Spleen (tissue), 11 donors: ENCODE measurements around the gene MUC4. TPM values are rescaled to one million over a fixed set of nuclear protein-coding genes. Genes with fewer than 3 reads are reported as not detected.

ENCODE experiments used
- DNase-seq: peaks from one replicate; pipeline ENCODE4 v3.0.0-alpha.2; 2020
- H3K27ac ChIP-seq, 8 donors: fragments of 200-600 bp; sonication (generic) in 7 of 8; 1 replicate in 4 of 8; 2 replicates in 4 of 8; pipeline versions ENCODE4 v1.5.0 to v1.8.0; 2016 to 2021; ENCODE audit warnings: inconsistent platforms in 4 of 8, mild to moderate bottlenecking in 4 of 8, moderate library complexity in 1 of 8
- H3K27me3 ChIP-seq, 7 donors: fragments of 200-600 bp; sonication (generic) in 6 of 7; replicated peaks in 1 of 7; 1 replicate in 4 of 7; 2 replicates in 3 of 7; pipeline versions ENCODE4 v1.5.0 to v1.8.0; 2016 to 2021; ENCODE audit warnings: inconsistent platforms in 3 of 7, mild to moderate bottlenecking in 1 of 7
- H3K36me3 ChIP-seq, 6 donors: fragments of 200-600 bp; sonication (generic) in 5 of 6; 1 replicate in 4 of 6; 2 replicates in 2 of 6; pipeline versions ENCODE4 v1.5.0 to v1.8.0; 2016 to 2021; ENCODE audit warnings: inconsistent platforms in 2 of 6
- H3K4me1 ChIP-seq, 6 donors: fragments of 200-600 bp; sonication (generic) in 5 of 6; 1 replicate in 3 of 6; 2 replicates in 3 of 6; pipeline versions ENCODE4 v1.5.0 to v1.8.0; 2016 to 2021; ENCODE audit warnings: inconsistent platforms in 3 of 6
- H3K4me3 ChIP-seq, 8 donors: fragments of 200-600 bp; sonication (generic) in 7 of 8; 1 replicate in 4 of 8; 2 replicates in 4 of 8; pipeline versions ENCODE4 v1.5.0 to v1.8.0; 2016 to 2021; ENCODE audit warnings: inconsistent platforms in 4 of 8, mild to moderate bottlenecking in 4 of 8, moderate library complexity in 2 of 8
- H3K9me3 ChIP-seq, 8 donors: fragments of 200-600 bp; sonication (generic) in 7 of 8; 1 replicate in 4 of 8; 2 replicates in 4 of 8; pipeline versions ENCODE4 v1.5.0 to v1.8.0; 2016 to 2021; ENCODE audit warnings: inconsistent platforms in 4 of 8
- CTCF ChIP-seq, 11 experiments: fragments of 200-600 bp in 7 of 11; fragments of 450-650 bp in 4 of 11; sonication (generic) in 4 of 11; IDR thresholded peaks in 8 of 11; conservative IDR thresholded peaks in 3 of 11; 1 replicate in 7 of 11; 2 replicates in 4 of 11; pipeline versions ENCODE4 v1.4.0 to v1.8.0; 2016 to 2021; ENCODE audit warnings: antibody characterized with exemption in 11 of 11, inconsistent platforms in 4 of 11, mild to moderate bottlenecking in 1 of 11
- POLR2A ChIP-seq, 3 donors: fragments of 450-650 bp; IDR thresholded peaks; one replicate each; pipeline ENCODE4 v1.5.1; 2017; ENCODE audit warnings: antibody characterized with exemption in 3 of 3, mild to moderate bottlenecking in 1 of 3
- POLR2AphosphoS5 ChIP-seq, 3 donors: sonication (generic); formaldehyde crosslinking; IDR thresholded peaks; one replicate each; pipeline ENCODE4 v1.5.1; 2017; ENCODE audit warnings: antibody characterized with exemption in 3 of 3
- WGBS, 5 donors: extraction: QIAGEN DNeasy Blood & Tissue Kit in 3 of 5; methylation state at CpG; one replicate each; pipeline versions ENCODE4 v1.1.5 to v1.1.7; 2013 to 2018; 5-methylcytosine and 5-hydroxymethylcytosine counted together
- intact Hi-C: fragments of 100-400 bp; cut with DNase I; formaldehyde crosslinking; loops from one replicate; pipeline ENCODE4 v1.15.0; 2023; ENCODE audit warnings: low total_unique reads
- polyA plus RNA-seq, 3 donors: library from polyadenylated mRNA; stranded (reverse); fragments of 200-250 nt; gene quantifications; one replicate each; pipeline ENCODE4 v1.2.1, GENCODE V29; 2013
- total RNA-seq, 7 donors: library from RNA; depleted of rRNA in 3 of 7; stranded (reverse); fragments of >200 nt in 3 of 7; fragmentation: NEBNext Ultra II Directional in 4 of 7; extraction: Animal tissue kit (Norgen Biotek cat#: 25700) in 4 of 7; gene quantifications; one replicate each; pipeline versions ENCODE4 v1.1.0 to v1.2.1, GENCODE V29; 2016 to 2021
- donor health status: healthy with polysubstance abuse.
- donor health status: DM: no; HTN: no; CAD: no; lungs with moderate emphysema.
- donor health status: DM: no; HTN: no; CAD: no.
- donor health status: Bipolar disorder and iron deficiency.
- donor health status: healthy.
- donor health status: DM: no; HTN: no; CAD: no.
- donor health status: DM: yes; HTN: yes; CAD: no.

Gene MUC4
- total and polyA plus RNA-seq, 10 donors, result 0.02 to 0.03 TPM; not detected in 8

GRCh38 chr3:195815169-195815771 lies 3.5 kb upstream of the MUC4 start:
- intact Hi-C loops, result no loop called here
- no peaks in the 10 kb centered on the region for H3K4me1 ChIP-seq
- no peak overlapping the region for H3K4me3 ChIP-seq
- peak; percentile 52 for DNase-seq
- TF ChIP-seq POLR2A (IDR thresholded peaks at IDR 0.05), result no peak
- no peak for TF ChIP-seq CTCF (IDR thresholded peaks at IDR 0.05 in 8 of 11, conservative IDR thresholded peaks at IDR 0.05 in 3 of 11)
- TF ChIP-seq POLR2AphosphoS5 (IDR thresholded peaks at IDR 0.05), result no peak
- H3K27me3 ChIP-seq, result peaks cover 0 to 51% (median 0%) of the 10 kb centered on the region in 7 donors
- no peak overlapping the region for H3K27ac ChIP-seq
- H3K36me3 ChIP-seq, result no peaks in the 10 kb centered on the region
- WGBS, 5 donors, result 77 to 83% (median 79%) methylated on average over 12 to 18 of the region's 18 CpGs
- no peaks in the 10 kb centered on the region for H3K9me3 ChIP-seq

GRCh38 chr3:195813916-195814640 lies 2.3 kb upstream of the MUC4 start:
- H3K36me3 ChIP-seq, result no peaks in the 10 kb centered on the region
- no peak overlapping the region for H3K4me3 ChIP-seq
- H3K27ac ChIP-seq, result no peak overlapping the region
- no peaks in the 10 kb centered on the region for H3K4me1 ChIP-seq
- 86 to 94% (median 89%) methylated on average over 24 of the region's 24 CpGs for WGBS, 5 donors
- TF ChIP-seq POLR2A (IDR thresholded peaks at IDR 0.05) (no peak), CTCF (IDR thresholded peaks at IDR 0.05 in 8 of 11, conservative IDR thresholded peaks at IDR 0.05 in 3 of 11) (no peak)
- H3K27me3 ChIP-seq, result peaks cover 0 to 61% (median 0%) of the 10 kb centered on the region in 7 donors
- H3K9me3 ChIP-seq, result no peaks in the 10 kb centered on the region
- intact Hi-C loops, result no loop called here
- DNase-seq, result peak; percentile 38

GRCh38 chr3:195812366-195812765 lies 637 bp upstream of the MUC4 start:
- H3K4me3 ChIP-seq, result no peak overlapping the region
- WGBS, 5 donors, result 82 to 94% (median 88%) methylated on average over 14 to 20 of the region's 20 CpGs
- no peak for TF ChIP-seq CTCF (IDR thresholded peaks at IDR 0.05 in 8 of 11, conservative IDR thresholded peaks at IDR 0.05 in 3 of 11)
- TF ChIP-seq POLR2AphosphoS5 (IDR thresholded peaks at IDR 0.05), result no peak
- no peak for TF ChIP-seq POLR2A (IDR thresholded peaks at IDR 0.05)
- no peaks in the 10 kb centered on the region for H3K4me1 ChIP-seq
- DNase-seq, result peak; percentile 50
- intact Hi-C loops, result no loop called here
- no peaks in the 10 kb centered on the region for H3K9me3 ChIP-seq
- H3K36me3 ChIP-seq, result no peaks in the 10 kb centered on the region
- peaks cover 0 to 61% (median 0%) of the 10 kb centered on the region in 7 donors for H3K27me3 ChIP-seq
- H3K27ac ChIP-seq, result no peak overlapping the region

GRCh38 chr3:195810455-195810845 lies 1.3 kb downstream of the MUC4 start:
- no peak for TF ChIP-seq POLR2A (IDR thresholded peaks at IDR 0.05)
- no peak for TF ChIP-seq POLR2AphosphoS5 (IDR thresholded peaks at IDR 0.05)
- TF ChIP-seq CTCF (IDR thresholded peaks at IDR 0.05 in 8 of 11, conservative IDR thresholded peaks at IDR 0.05 in 3 of 11), result no peak
- intact Hi-C loops, result no loop called here
- WGBS, 5 donors, result 85 to 90% (median 87%) methylated on average over 19 of the region's 19 CpGs

More at GRCh38 chr3:195810455-195810845, 1.3 kb downstream of the MUC4 start:
- peak; percentile 54 for DNase-seq
- H3K36me3 ChIP-seq, result no peaks in the 10 kb centered on the region
- no peaks in the 10 kb centered on the region for H3K9me3 ChIP-seq
- H3K4me1 ChIP-seq, result peaks cover 0 to under 1% (median 0%) of the 10 kb centered on the region in 6 donors
- no peak overlapping the region for H3K4me3 ChIP-seq
- H3K27me3 ChIP-seq, result peaks cover 0 to 61% (median 0%) of the 10 kb centered on the region in 7 donors
- no peak overlapping the region for H3K27ac ChIP-seq
